H9 (cell line): Measurements from ENCODE around the gene TNKS1BP1. TPM values are rescaled to one million over a fixed set of nuclear protein-coding genes. Genes with fewer than 3 reads are reported as not detected.
"Not testable (repeated sequence)": the region's sequence is repeated elsewhere in the genome, so short reads cannot be mapped to it uniquely, and the experiment has no call there.

Source experiments
- DNase-seq: peaks from one replicate; pipeline ENCODE4 v3.0.0-alpha.2; 2017
- H2AFZ ChIP-seq: one replicate; pipeline ENCODE4 v1.6.1; 2013; ENCODE audit warnings: mild to moderate bottlenecking, low read length, control low read depth, moderate library complexity
- H2AK5ac ChIP-seq: 2 replicates; pipeline ENCODE4 v1.6.1; 2013; ENCODE audit warnings: low read length, control low read depth, mixed read lengths; ENCODE audit not compliant: insufficient read length
- H2BK120ac ChIP-seq: one replicate; pipeline ENCODE4 v1.6.1; 2013; ENCODE audit warnings: low read depth, mild to moderate bottlenecking, low read length, control low read depth, inconsistent platforms; ENCODE audit not compliant: poor library complexity, severe bottlenecking
- H2BK12ac ChIP-seq: 2 replicates; pipeline ENCODE4 v1.6.1; 2013; ENCODE audit warnings: low read length, control low read depth, mixed read lengths, low read depth; ENCODE audit not compliant: insufficient read length
- H2BK15ac ChIP-seq: 2 replicates; pipeline ENCODE4 v1.6.1; 2013; ENCODE audit warnings: low read depth, low read length, control low read depth
- H2BK20ac ChIP-seq: one replicate; pipeline ENCODE4 v1.6.1; 2013; ENCODE audit warnings: low read depth, mild to moderate bottlenecking, low read length, control low read depth, inconsistent platforms; ENCODE audit not compliant: poor library complexity, severe bottlenecking
- H2BK5ac ChIP-seq: 2 replicates; pipeline ENCODE4 v1.6.1; 2013; ENCODE audit warnings: low read length, control low read depth, mixed read lengths; ENCODE audit not compliant: insufficient read length
- H3K14ac ChIP-seq: 2 replicates; pipeline ENCODE4 v1.6.1; 2013; ENCODE audit warnings: low read length, control low read depth; ENCODE audit not compliant: insufficient read depth
- H3K18ac ChIP-seq: 2 replicates; pipeline ENCODE4 v1.6.1; 2013; ENCODE audit warnings: low read depth, mild to moderate bottlenecking, mixed read lengths, low read length, control low read depth; ENCODE audit not compliant: insufficient read length
- H3K23ac ChIP-seq: 2 replicates; pipeline ENCODE4 v1.6.1; 2013; ENCODE audit warnings: low read length, control low read depth, mixed read lengths, low read depth; ENCODE audit not compliant: insufficient read length
- H3K23me2 ChIP-seq: 2 replicates; pipeline ENCODE4 v1.6.1; 2013; ENCODE audit warnings: low read depth, mild to moderate bottlenecking, mixed read lengths, low read length, control low read depth; ENCODE audit not compliant: insufficient read length, poor library complexity, severe bottlenecking
- H3K27ac ChIP-seq: 2 replicates; pipeline ENCODE4 v1.5.1; 2013; ENCODE audit warnings: low read length, control low read depth, mixed read lengths, low read depth; ENCODE audit not compliant: insufficient read length
- H3K27me3 ChIP-seq: 2 replicates; pipeline ENCODE4 v1.6.1; 2013; ENCODE audit warnings: low read length, control low read depth, inconsistent platforms; ENCODE audit not compliant: insufficient read depth
- H3K4ac ChIP-seq: 2 replicates; pipeline ENCODE4 v1.6.1; 2013; ENCODE audit warnings: low read depth, mild to moderate bottlenecking, control low read depth, inconsistent platforms, low read length, moderate library complexity
- H3K4me1 ChIP-seq: 2 replicates; pipeline ENCODE4 v1.6.1; 2013; ENCODE audit warnings: low read length, control low read depth, inconsistent platforms; ENCODE audit not compliant: insufficient read depth
- H3K4me2 ChIP-seq: 2 replicates; pipeline ENCODE4 v1.6.1; 2013; ENCODE audit warnings: low read length, control low read depth, mixed read lengths; ENCODE audit not compliant: insufficient read length, insufficient read depth
- H3K56ac ChIP-seq: 2 replicates; pipeline ENCODE4 v1.6.1; 2013; ENCODE audit warnings: low read depth, mild to moderate bottlenecking, mixed read lengths, low read length, control low read depth; ENCODE audit not compliant: insufficient read length
- H3K79me1 ChIP-seq: 2 replicates; pipeline ENCODE4 v1.6.1; 2013; ENCODE audit warnings: low read depth, mild to moderate bottlenecking, moderate library complexity, low read length, control low read depth, inconsistent platforms; ENCODE audit not compliant: insufficient read depth, poor library complexity, severe bottlenecking
- H3K79me2 ChIP-seq: 2 replicates; pipeline ENCODE4 v1.6.1; 2013; ENCODE audit warnings: low read length, control low read depth, inconsistent platforms; ENCODE audit not compliant: insufficient read depth
- H3K9ac ChIP-seq: 2 replicates; pipeline ENCODE4 v1.6.1; 2013; ENCODE audit warnings: low read length, control low read depth, mixed read lengths; ENCODE audit not compliant: insufficient read length; ENCODE audit errors: extremely low read depth
- H3K9me3 ChIP-seq: one replicate; pipeline ENCODE4 v1.6.1; 2013; ENCODE audit warnings: low read depth, low read length, inconsistent platforms; ENCODE audit not compliant: control insufficient read depth
- H3T11ph ChIP-seq: one replicate; pipeline ENCODE4 v1.6.1; 2013; ENCODE audit warnings: mild to moderate bottlenecking, low read length, control low read depth, inconsistent platforms
- H4K20me1 ChIP-seq: one replicate; pipeline ENCODE4 v1.6.1; 2013; ENCODE audit not compliant: control insufficient read depth, insufficient read length, insufficient read depth
- H4K5ac ChIP-seq: 2 replicates; pipeline ENCODE4 v1.6.1; 2013; ENCODE audit warnings: low read depth, mild to moderate bottlenecking, mixed read lengths, low read length, control low read depth; ENCODE audit not compliant: insufficient read length
- H4K8ac ChIP-seq: replicated peaks from 2 replicates; pipeline ENCODE4 v1.6.1; 2013; ENCODE audit warnings: low read length, control low read depth, mixed read lengths, low read depth; ENCODE audit not compliant: insufficient read length
- H4K91ac ChIP-seq: 2 replicates; pipeline ENCODE4 v1.6.1; 2013; ENCODE audit warnings: low read depth, mild to moderate bottlenecking, moderate library complexity, mixed read lengths, low read length, control low read depth; ENCODE audit not compliant: insufficient read length
- H3K27ac Mint-ChIP-seq, 3 experiments: 2 replicates in 2 of 3; 3 replicates in 1 of 3; pipeline ENCODE4 v1.8.0; 2020 to 2021; ENCODE audit warnings: mixed read lengths in 3 of 3, mild to moderate bottlenecking in 1 of 3, moderate library complexity in 1 of 3
- H3K27me3 Mint-ChIP-seq: 2 replicates; pipeline ENCODE4 v1.8.0; 2021; ENCODE audit warnings: low read depth, mild to moderate bottlenecking, moderate library complexity, mixed read lengths
- H3K36me3 Mint-ChIP-seq, 3 experiments: 2 replicates in 2 of 3; 3 replicates in 1 of 3; pipeline ENCODE4 v1.8.0; 2020 to 2021; ENCODE audit warnings: low read depth in 3 of 3, mixed read lengths in 3 of 3; ENCODE audit not compliant: insufficient read depth in 1 of 3
- H3K4me1 Mint-ChIP-seq, 2 experiments: 2 replicates each; pipeline ENCODE4 v1.8.0; 2020; ENCODE audit warnings: mixed read lengths in 2 of 2
- H3K4me3 Mint-ChIP-seq, 2 experiments: 2 replicates in 1 of 2; 3 replicates in 1 of 2; pipeline ENCODE4 v1.8.0; 2020 to 2021; ENCODE audit warnings: mild to moderate bottlenecking in 2 of 2, mixed read lengths in 2 of 2, moderate library complexity in 1 of 2
- H3K9me3 Mint-ChIP-seq, 2 experiments: 2 replicates in 1 of 2; 3 replicates in 1 of 2; pipeline ENCODE4 v1.8.0; 2020; ENCODE audit warnings: mild to moderate bottlenecking in 2 of 2, mixed read lengths in 2 of 2, moderate library complexity in 1 of 2
- WGBS: extraction: QIAGEN DNeasy Blood & Tissue Kit; methylation state at CpG from one replicate; pipeline ENCODE4 v1.1.7; 2013; ENCODE audit warnings: missing lambda C conversion rate, low lambda C conversion rate, mixed read lengths; ENCODE audit not compliant: insufficient read length; ENCODE audit errors: extremely low coverage; 5-methylcytosine and 5-hydroxymethylcytosine counted together
- total RNA-seq: library from RNA; stranded (reverse); gene quantifications from 2 replicates; pipeline ENCODE4 v1.2.1, GENCODE V29; 2021
- TF ChIP-seq, protein P1 (sequence below): fragments of 200-600 bp; sonication (generic); conservative IDR thresholded peaks from 3 replicates; pipeline ENCODE4 v1.8.0; 2021; ENCODE audit warnings: antibody characterized with exemption, mild to moderate bottlenecking

The TNKS1BP1 gene
- total RNA-seq, 1 experiment from 2014 or later = 130 TPM

DNA sequence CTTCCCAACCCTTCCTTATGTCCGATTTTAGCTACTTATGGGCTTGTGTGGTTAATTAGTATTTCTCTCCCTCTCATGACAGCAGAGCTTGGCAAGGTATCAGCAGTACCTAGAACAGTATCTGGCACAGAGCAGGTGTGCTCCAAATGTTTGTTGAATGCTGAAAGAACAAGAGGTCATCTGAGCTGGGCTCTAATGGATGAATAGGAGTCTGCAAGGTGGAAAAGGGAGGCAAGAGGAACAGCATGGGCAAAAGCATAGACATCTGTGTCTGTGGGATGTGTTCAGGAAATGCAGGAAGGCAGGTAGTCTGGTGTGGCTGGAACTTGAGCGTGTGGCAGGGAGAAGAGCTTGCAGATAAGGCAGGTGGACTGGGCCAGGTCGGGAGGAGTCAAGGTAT, 37.2 kb upstream of the TNKS1BP1 start:
- H2BK120ac ChIP-seq = no peak overlapping the region
- no peak overlapping the region for H2AK5ac ChIP-seq
- no peaks in the 10 kb centered on the region for H3K23me2 ChIP-seq
- no peak overlapping the region for H3K4me2 ChIP-seq
- H2BK20ac ChIP-seq = no peak overlapping the region
- no peak overlapping the region for H2BK15ac ChIP-seq
- H3K79me2 ChIP-seq = no peaks in the 10 kb centered on the region
- no peak overlapping the region for H3K23ac ChIP-seq
- H3K14ac ChIP-seq = no peak overlapping the region
- H3K27me3 ChIP-seq = no peaks in the 10 kb centered on the region
- no peak overlapping the region for H3T11ph ChIP-seq
- peaks cover 32% of the 10 kb centered on the region for H3K27me3 Mint-ChIP-seq
- H4K8ac ChIP-seq = no peak overlapping the region
- H3K36me3 Mint-ChIP-seq = no peaks in the 10 kb centered on the region
- no peak overlapping the region for H3K56ac ChIP-seq
- TF ChIP-seq, protein P1, sequence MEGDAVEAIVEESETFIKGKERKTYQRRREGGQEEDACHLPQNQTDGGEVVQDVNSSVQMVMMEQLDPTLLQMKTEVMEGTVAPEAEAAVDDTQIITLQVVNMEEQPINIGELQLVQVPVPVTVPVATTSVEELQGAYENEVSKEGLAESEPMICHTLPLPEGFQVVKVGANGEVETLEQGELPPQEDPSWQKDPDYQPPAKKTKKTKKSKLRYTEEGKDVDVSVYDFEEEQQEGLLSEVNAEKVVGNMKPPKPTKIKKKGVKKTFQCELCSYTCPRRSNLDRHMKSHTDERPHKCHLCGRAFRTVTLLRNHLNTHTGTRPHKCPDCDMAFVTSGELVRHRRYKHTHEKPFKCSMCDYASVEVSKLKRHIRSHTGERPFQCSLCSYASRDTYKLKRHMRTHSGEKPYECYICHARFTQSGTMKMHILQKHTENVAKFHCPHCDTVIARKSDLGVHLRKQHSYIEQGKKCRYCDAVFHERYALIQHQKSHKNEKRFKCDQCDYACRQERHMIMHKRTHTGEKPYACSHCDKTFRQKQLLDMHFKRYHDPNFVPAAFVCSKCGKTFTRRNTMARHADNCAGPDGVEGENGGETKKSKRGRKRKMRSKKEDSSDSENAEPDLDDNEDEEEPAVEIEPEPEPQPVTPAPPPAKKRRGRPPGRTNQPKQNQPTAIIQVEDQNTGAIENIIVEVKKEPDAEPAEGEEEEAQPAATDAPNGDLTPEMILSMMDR = no peak
- H3K79me1 ChIP-seq = no peaks in the 10 kb centered on the region
- no peak overlapping the region for H2AFZ ChIP-seq
- H3K9me3 Mint-ChIP-seq = 0 out of 5 replicates have a peak, but pooled peaks cover 0 to 2% of the 10 kb centered on the region in 2 experiments
- DNase-seq = no peak
- no peak overlapping the region for H2BK12ac ChIP-seq
- no peak overlapping the region for H3K4ac ChIP-seq
- H2BK5ac ChIP-seq = no peak overlapping the region
- H3K9me3 ChIP-seq = no peaks in the 10 kb centered on the region
- no peak overlapping the region for H4K5ac ChIP-seq
- H4K91ac ChIP-seq = no peak overlapping the region
- H3K4me1 ChIP-seq = peaks cover 6% of the 10 kb centered on the region
- H4K20me1 ChIP-seq = no peaks in the 10 kb centered on the region
- peaks cover 40 to 41% of the 10 kb centered on the region in 2 experiments for H3K4me1 Mint-ChIP-seq
- WGBS = no CpG with 5 or more reads among the region's 3 CpGs
- H3K4me3 Mint-ChIP-seq = no peak overlapping the region
- no peak overlapping the region for H3K9ac ChIP-seq
- no peak overlapping the region for H3K18ac ChIP-seq
- no peak overlapping the region for H3K27ac Mint-ChIP-seq
- H3K27ac ChIP-seq = no peak overlapping the region

- not testable (repeated sequence) for DNase-seq, H3K4ac ChIP-seq, H2BK20ac ChIP-seq, H2AFZ ChIP-seq, H3K27me3 ChIP-seq, H3K14ac ChIP-seq, H4K8ac ChIP-seq, H3K4me2 ChIP-seq, H3K4me3 Mint-ChIP-seq, H3K9ac ChIP-seq, H3T11ph ChIP-seq, H3K23ac ChIP-seq, H3K79me1 ChIP-seq, H2BK15ac ChIP-seq, H3K9me3 Mint-ChIP-seq, H4K91ac ChIP-seq, H3K79me2 ChIP-seq, H4K5ac ChIP-seq, H3K18ac ChIP-seq, H3K27ac ChIP-seq, H3K27ac Mint-ChIP-seq, H2BK12ac ChIP-seq, H3K9me3 ChIP-seq, H3K4me1 ChIP-seq, H4K20me1 ChIP-seq, H2AK5ac ChIP-seq, H2BK120ac ChIP-seq, H2BK5ac ChIP-seq, H3K56ac ChIP-seq, H3K23me2 ChIP-seq, H3K36me3 Mint-ChIP-seq
- Mint-ChIP-seq H3K4me1 (peaks cover 35 to 36% of the 10 kb centered on the region in 2 experiments), H3K27me3 (peaks cover 36% of the 10 kb centered on the region)
Observed at GRCh38 chr11:57361420-57361819, 36.7 kb upstream of the TNKS1BP1 start.
